Esophagus muscularis mucosa (tissue), 4 donors: ENCODE data around the gene ANKS1B. TPM values are rescaled to one million over a fixed set of nuclear protein-coding genes. Genes with fewer than 3 reads are reported as not detected.
"Not testable (repeated sequence)": the region's sequence is repeated elsewhere in the genome, so short reads cannot be mapped to it uniquely, and the experiment has no call there.

Experiments used
- DNase-seq: peaks from one replicate; pipeline ENCODE4 v3.0.0-alpha.2; 2017; ENCODE audit errors: extremely low spot score
- H3K27ac ChIP-seq, 4 donors: fragments of 200-600 bp; sonication (generic); replicated peaks in 1 of 4; 1 replicate in 3 of 4; 2 replicates in 1 of 4; pipeline ENCODE4 v1.5.1; 2016 to 2019; ENCODE audit warnings: mild to moderate bottlenecking in 1 of 4
- H3K27me3 ChIP-seq, 4 donors: fragments of 200-600 bp; sonication (generic); one replicate each; pipeline versions ENCODE4 v1.5.1 to v1.6.0; 2016 to 2019
- H3K36me3 ChIP-seq, 4 donors: fragments of 200-600 bp; sonication (generic); one replicate each; pipeline ENCODE4 v1.5.1; 2016 to 2019
- H3K4me1 ChIP-seq, 4 donors: fragments of 200-600 bp; sonication (generic); one replicate each; pipeline ENCODE4 v1.5.1; 2016 to 2019
- H3K4me3 ChIP-seq, 4 donors: fragments of 200-600 bp; sonication (generic); 1 replicate in 2 of 4; 2 replicates in 2 of 4; pipeline ENCODE4 v1.5.1; 2016 to 2019; ENCODE audit warnings: mild to moderate bottlenecking in 4 of 4, moderate library complexity in 1 of 4
- H3K9me3 ChIP-seq, 4 donors: fragments of 200-600 bp; sonication (generic); 1 replicate in 3 of 4; 2 replicates in 1 of 4; pipeline ENCODE4 v1.5.1; 2016 to 2019
- EP300 ChIP-seq: sonication (generic); formaldehyde crosslinking; IDR thresholded peaks from one replicate; pipeline ENCODE4 v1.6.1; 2017; ENCODE audit warnings: antibody characterized with exemption
- POLR2A ChIP-seq: fragments of 450-650 bp; IDR thresholded peaks from one replicate; pipeline ENCODE4 v1.6.1; 2017; ENCODE audit warnings: antibody characterized with exemption, moderate library complexity, mild to moderate bottlenecking, low read depth
- POLR2AphosphoS5 ChIP-seq, 2 donors: sonication (generic); formaldehyde crosslinking; IDR thresholded peaks; one replicate each; pipeline ENCODE4 v1.6.1; 2017; ENCODE audit warnings: antibody characterized with exemption in 2 of 2
- WGBS: methylation state at CpG from one replicate; pipeline ENCODE4 v1.1.5; 2018; 5-methylcytosine and 5-hydroxymethylcytosine counted together
- intact Hi-C: fragments of 100-400 bp; cut with DNase I; formaldehyde crosslinking; loops from one replicate; pipeline ENCODE4 v1.15.1; 2023
- total RNA-seq, 4 donors: library from RNA; depleted of rRNA; stranded (reverse); fragments of >200 nt; gene quantifications; one replicate each; pipeline versions ENCODE4 v1.1.0 to v1.2.1, GENCODE V29; 2016
- TF ChIP-seq, protein P1 (sequence below), 3 experiments: fragments of 200-600 bp in 2 of 3; fragments of 450-650 bp in 1 of 3; sonication (generic) in 2 of 3; IDR thresholded peaks; one replicate each; pipeline ENCODE4 v1.5.1; 2017 to 2019; ENCODE audit warnings: antibody characterized with exemption in 3 of 3, mild to moderate bottlenecking in 2 of 3, moderate library complexity in 1 of 3

The ANKS1B gene
- total RNA-seq, 4 donors from 2014 or later, result 20.4 to 28.7 (median 21.6) TPM

DNA sequence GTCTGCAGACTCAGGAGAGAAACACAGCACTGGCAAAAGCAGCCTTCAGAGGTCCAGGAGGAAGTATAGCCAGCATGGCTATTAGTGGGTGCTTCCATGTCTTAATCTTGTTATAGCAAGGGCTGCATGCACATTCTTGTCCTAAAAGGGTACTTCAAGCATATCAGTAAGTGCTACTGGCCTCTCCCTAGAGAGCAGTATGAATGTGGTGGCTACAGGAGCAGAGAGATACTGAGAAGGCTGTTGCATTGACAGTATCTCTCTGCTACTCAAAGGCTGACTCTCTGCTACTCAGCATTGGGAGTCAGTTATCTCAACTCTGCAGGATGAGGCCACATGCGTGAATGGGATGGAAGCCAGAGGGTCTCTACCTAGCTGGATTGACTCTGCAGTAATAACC is 335.2 kb downstream of the ANKS1B start:
- intact Hi-C loops, result no loop called here
- H3K9me3 ChIP-seq, result no peaks in the 10 kb centered on the region
- 75% methylated on average over 1 of the region's 1 CpG for WGBS

DNA sequence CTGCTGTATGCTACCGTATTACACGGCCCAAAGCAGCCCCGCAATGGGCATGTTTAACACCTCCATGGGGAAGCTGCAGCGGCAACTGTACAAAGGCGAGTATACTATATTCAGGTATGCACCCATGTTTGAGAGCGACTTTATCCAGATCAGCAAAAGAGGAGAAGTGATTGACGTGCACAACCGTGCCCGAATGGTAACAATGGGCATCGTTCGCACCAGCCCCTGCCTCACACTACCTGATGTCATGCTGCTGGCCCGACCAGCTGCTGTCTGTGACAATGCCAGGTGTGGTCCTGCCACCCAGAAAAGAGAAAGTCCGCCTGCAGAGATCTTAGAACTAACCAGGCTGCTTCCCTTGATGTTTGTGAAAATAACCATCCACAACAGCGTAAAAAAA is 336.6 kb downstream of the ANKS1B start:
- WGBS, result 90% methylated on average over 14 of the region's 14 CpGs

More for the DNA sequence above, 335.2 kb downstream of the ANKS1B start:
- H3K27ac ChIP-seq, result no peak overlapping the region
- H3K4me1 ChIP-seq, result no peaks in the 10 kb centered on the region
- DNase-seq, result no peak
- H3K36me3 ChIP-seq, result peaks cover 0 to 13% (median 3%) of the 10 kb centered on the region in 4 donors
- TF ChIP-seq EP300 (no peak), POLR2AphosphoS5 (IDR thresholded peaks at IDR 0.05) (no peak), POLR2A (no peak)
- TF ChIP-seq, protein P1, sequence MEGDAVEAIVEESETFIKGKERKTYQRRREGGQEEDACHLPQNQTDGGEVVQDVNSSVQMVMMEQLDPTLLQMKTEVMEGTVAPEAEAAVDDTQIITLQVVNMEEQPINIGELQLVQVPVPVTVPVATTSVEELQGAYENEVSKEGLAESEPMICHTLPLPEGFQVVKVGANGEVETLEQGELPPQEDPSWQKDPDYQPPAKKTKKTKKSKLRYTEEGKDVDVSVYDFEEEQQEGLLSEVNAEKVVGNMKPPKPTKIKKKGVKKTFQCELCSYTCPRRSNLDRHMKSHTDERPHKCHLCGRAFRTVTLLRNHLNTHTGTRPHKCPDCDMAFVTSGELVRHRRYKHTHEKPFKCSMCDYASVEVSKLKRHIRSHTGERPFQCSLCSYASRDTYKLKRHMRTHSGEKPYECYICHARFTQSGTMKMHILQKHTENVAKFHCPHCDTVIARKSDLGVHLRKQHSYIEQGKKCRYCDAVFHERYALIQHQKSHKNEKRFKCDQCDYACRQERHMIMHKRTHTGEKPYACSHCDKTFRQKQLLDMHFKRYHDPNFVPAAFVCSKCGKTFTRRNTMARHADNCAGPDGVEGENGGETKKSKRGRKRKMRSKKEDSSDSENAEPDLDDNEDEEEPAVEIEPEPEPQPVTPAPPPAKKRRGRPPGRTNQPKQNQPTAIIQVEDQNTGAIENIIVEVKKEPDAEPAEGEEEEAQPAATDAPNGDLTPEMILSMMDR (IDR thresholded peaks at IDR 0.05), result no peak
- H3K27me3 ChIP-seq, result no peaks in the 10 kb centered on the region
- H3K4me3 ChIP-seq, result no peak overlapping the region

DNA sequence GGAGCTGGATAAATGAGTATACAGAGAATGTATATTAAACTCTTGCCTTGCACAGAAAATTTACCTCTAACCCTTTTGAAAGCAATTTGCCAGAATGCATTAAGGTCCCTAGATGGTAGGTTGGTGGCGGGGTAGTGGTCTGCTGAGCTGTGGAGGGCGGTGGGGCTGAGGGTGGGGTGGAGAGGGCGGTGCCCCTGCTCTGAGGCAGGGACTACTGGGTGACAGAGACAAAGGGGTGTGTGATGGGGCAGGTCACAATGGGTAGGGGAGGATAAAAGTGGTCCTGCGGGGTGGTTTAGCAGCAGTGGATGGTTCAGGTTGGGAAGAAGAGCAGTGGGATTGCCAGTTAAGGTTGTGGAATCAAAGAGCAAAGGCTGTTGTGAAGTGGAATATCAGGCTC is 337.3 kb downstream of the ANKS1B start, which contains the start of gene GARIN6:
TSS of gene GARIN6 (plus strand) at position 301 of the 400 bp plus-strand sequence. CDS start 422 bp downstream, outside the sequence.
- no peaks in the 10 kb centered on the region for H3K4me1 ChIP-seq
- intact Hi-C loops, result no loop called here
- H3K27me3 ChIP-seq, result no peaks in the 10 kb centered on the region
- TF ChIP-seq POLR2AphosphoS5 (IDR thresholded peaks at IDR 0.05) (no peak), EP300 (no peak), POLR2A (no peak)
- TF ChIP-seq, protein P1 (IDR thresholded peaks at IDR 0.05), result no peak
- no peak within 1 kb of the TSS for H3K4me3 ChIP-seq
- no peak within 1 kb of the TSS for H3K27ac ChIP-seq
- no peaks in the 10 kb centered on the region for H3K9me3 ChIP-seq
- WGBS, result 92% methylated on average over 4 of the region's 4 CpGs
- peaks cover 0 to 13% (median 3%) of the 10 kb centered on the region in 4 donors for H3K36me3 ChIP-seq
- DNase-seq, result no peak

More for the DNA sequence above, 336.6 kb downstream of the ANKS1B start:
- Histone ChIP-seq H3K4me3 (no peak overlapping the region), H3K9me3 (no peaks in the 10 kb centered on the region), H3K36me3 (peaks cover 0 to 13% (median 3%) of the 10 kb centered on the region in 4 donors), H3K4me1 (no peaks in the 10 kb centered on the region), H3K27ac (no peak overlapping the region), H3K27me3 (no peaks in the 10 kb centered on the region)
- TF ChIP-seq, protein P1 (IDR thresholded peaks at IDR 0.05), result no peak
- TF ChIP-seq POLR2AphosphoS5 (IDR thresholded peaks at IDR 0.05) (no peak), EP300 (no peak), POLR2A (no peak)
- no peak for DNase-seq
- intact Hi-C loops, result no loop called here

DNA sequence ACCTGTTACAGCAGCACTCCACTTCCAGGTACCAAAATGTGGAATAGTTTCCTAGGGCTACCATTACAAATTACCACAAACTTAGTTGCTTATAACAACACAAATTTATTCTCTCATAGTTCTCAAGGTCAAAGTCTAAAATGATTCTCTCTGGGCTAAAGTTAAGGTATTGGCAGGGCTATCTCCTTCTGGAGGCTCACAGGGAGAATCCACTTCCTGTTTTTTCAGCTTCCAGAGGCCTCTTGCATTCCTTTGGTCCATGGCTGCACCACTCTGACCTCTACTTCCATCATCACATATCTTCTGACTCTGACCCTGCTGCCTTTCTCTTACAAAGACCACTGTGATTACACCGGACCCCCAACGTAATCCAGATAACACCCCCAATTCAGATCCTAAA is 340.1 kb downstream of the ANKS1B start:
- Histone ChIP-seq H3K4me1 (no peaks in the 10 kb centered on the region), H3K27ac (no peak overlapping the region), H3K9me3 (no peaks in the 10 kb centered on the region), H3K27me3 (no peaks in the 10 kb centered on the region), H3K36me3 (peaks cover 0 to 13% (median 3%) of the 10 kb centered on the region in 4 donors), H3K4me3 (no peak overlapping the region)
- DNase-seq, result no peak
- intact Hi-C loops, result no loop called here
- TF ChIP-seq, protein P1 (IDR thresholded peaks at IDR 0.05), result no peak
- TF ChIP-seq POLR2AphosphoS5 (IDR thresholded peaks at IDR 0.05) (no peak), POLR2A (no peak), EP300 (no peak)
- WGBS, result 82% methylated on average over 2 of the region's 2 CpGs

DNA sequence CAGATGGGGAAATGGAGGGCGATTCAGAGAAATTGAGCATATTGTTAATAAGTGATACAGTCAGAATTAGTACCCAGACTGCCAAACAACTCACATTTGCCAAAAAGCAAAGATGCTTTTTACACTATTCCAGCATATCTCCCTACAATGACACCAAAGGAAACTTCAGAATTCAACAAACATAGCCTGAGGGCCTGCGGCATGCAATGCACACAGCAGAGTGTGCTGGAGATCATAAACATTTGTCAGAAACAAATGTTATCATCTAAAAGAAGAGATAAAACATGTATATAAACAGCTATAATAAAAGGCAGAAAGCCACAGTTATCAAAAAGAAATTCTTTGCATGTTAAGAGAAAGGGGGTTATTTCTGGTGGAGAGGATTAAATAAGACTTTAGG is 357.3 kb downstream of the ANKS1B start:
- TF ChIP-seq EP300 (no peak), POLR2A (no peak), POLR2AphosphoS5 (IDR thresholded peaks at IDR 0.05) (no peak)
- TF ChIP-seq, protein P1 (IDR thresholded peaks at IDR 0.05), result no peak
- no peak for DNase-seq
- WGBS, result 95% methylated on average over 2 of the region's 2 CpGs
- intact Hi-C loops, result no loop called here
- Histone ChIP-seq H3K27me3 (no peaks in the 10 kb centered on the region), H3K36me3 (no peaks in the 10 kb centered on the region), H3K4me1 (no peaks in the 10 kb centered on the region), H3K9me3 (peaks cover 0 to 6% (median 0%) of the 10 kb centered on the region in 4 donors), H3K27ac (no peak overlapping the region), H3K4me3 (no peak overlapping the region)

DNA sequence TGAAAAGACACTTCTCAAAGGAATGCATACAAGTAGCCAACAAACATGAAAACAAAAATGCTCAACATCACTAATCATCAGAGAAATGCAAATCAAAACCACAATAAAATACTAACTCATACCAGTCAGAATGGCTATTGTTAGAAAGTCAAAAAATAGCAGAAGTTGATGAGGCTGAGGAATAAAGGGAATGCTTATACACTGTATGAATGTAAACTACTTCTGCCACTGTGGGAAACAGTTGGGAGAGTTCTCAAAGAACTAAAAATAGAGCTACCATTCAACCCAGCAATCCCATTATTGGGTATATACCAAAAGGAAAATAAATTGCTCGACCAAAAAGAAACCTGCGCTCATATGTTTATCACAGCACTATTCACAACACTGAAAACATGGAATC is 360.1 kb downstream of the ANKS1B start:
- H3K4me1 ChIP-seq, H3K36me3 ChIP-seq, H3K4me3 ChIP-seq, DNase-seq, H3K27ac ChIP-seq, H3K27me3 ChIP-seq, intact Hi-C loops: not testable (repeated sequence)
- H3K9me3 ChIP-seq, result peaks cover 0 to 22% (median 1%) of the 10 kb centered on the region in 4 donors
- WGBS, result 95% methylated on average over 2 of the region's 2 CpGs
